Endothelial cell of umbilical vein (primary cell): ENCODE data around the gene PACRGL. TPM values are rescaled to one million over a fixed set of nuclear protein-coding genes. Genes with fewer than 3 reads are reported as not detected.

Experiments
- BruUV-seq: library from RNA; stranded (reverse); fragments of 400-500 nt; replicated peaks from 2 replicates; lab custom pipeline; 2021; lab: Mats Ljungman, UMichigan
- CTCF ChIA-PET: fragments of 300-600, 350-600 bp; sonication (Branson Sonifier 250); formaldehyde crosslinking; loops from one replicate; lab custom pipeline; 2021; ENCODE audit warnings: antibody characterized with exemption, inconsistent platforms; lab: Charles Lee
- POLR2A ChIA-PET: fragments of 300-600, 350-600 bp; sonication (Branson Sonifier 250); formaldehyde crosslinking; loops from one replicate; lab custom pipeline; 2021; ENCODE audit warnings: antibody characterized with exemption, inconsistent platforms; lab: Charles Lee
- DNase-seq: peaks from one replicate; pipeline ENCODE4 v3.0.0-alpha.2; 2011; ENCODE audit warnings: low read depth, low spot score
- FAIRE-seq: peaks from 2 replicates; lab custom pipeline; 2011; peaks lifted over from hg19 to GRCh38; lab: Jason Lieb, UNC
- H2AFZ ChIP-seq: 2 replicates; pipeline ENCODE4 v1.6.0; 2012; ENCODE audit warnings: low read depth, low read length, control low read depth, inconsistent platforms
- H3K27ac ChIP-seq: 2 replicates; pipeline ENCODE4 v1.5.1; 2011; ENCODE audit warnings: low read depth, mild to moderate bottlenecking, control low read depth, low read length, moderate library complexity; ENCODE audit not compliant: insufficient read depth
- H3K27me3 ChIP-seq, 2 experiments: 2 replicates each; pipeline versions ENCODE4 v1.6.0 to v1.6.1; 2011; ENCODE audit warnings: low read length in 2 of 2, mixed read lengths in 1 of 2; ENCODE audit not compliant: control insufficient read depth in 2 of 2, insufficient read depth in 2 of 2
- H3K36me3 ChIP-seq, 2 experiments: 2 replicates in 1 of 2; 3 replicates in 1 of 2; pipeline ENCODE4 v1.5.1; 2011; ENCODE audit warnings: low read length in 2 of 2, mild to moderate bottlenecking in 1 of 2, moderate library complexity in 1 of 2; ENCODE audit not compliant: control insufficient read depth in 2 of 2, insufficient read depth in 2 of 2; ENCODE audit errors: extremely low read depth in 1 of 2
- H3K4me1 ChIP-seq: 3 replicates; pipeline ENCODE4 v1.5.1; 2011; ENCODE audit warnings: mild to moderate bottlenecking, low read length; ENCODE audit not compliant: control insufficient read depth, insufficient read depth; ENCODE audit errors: extremely low read depth
- H3K4me2 ChIP-seq: 2 replicates; pipeline ENCODE4 v1.6.1; 2011; ENCODE audit warnings: low read length, control low read depth, mixed read lengths; ENCODE audit not compliant: insufficient read depth
- H3K4me3 ChIP-seq, 3 experiments: fragments of 200-600 bp in 1 of 3; sonication (generic), shearing (Covaris generic) in 1 of 3; replicated peaks in 1 of 3; 2 replicates each; pipeline ENCODE4 v1.5.1; 2011 to 2016; ENCODE audit warnings: control low read depth in 3 of 3, low read length in 3 of 3, mild to moderate bottlenecking in 2 of 3, inconsistent platforms in 1 of 3, low read depth in 1 of 3, moderate library complexity in 1 of 3; ENCODE audit not compliant: insufficient read depth in 1 of 3
- H3K79me2 ChIP-seq: 2 replicates; pipeline ENCODE4 v1.6.0; 2012; ENCODE audit warnings: low read length, inconsistent platforms; ENCODE audit not compliant: control insufficient read depth, insufficient read depth
- H3K9ac ChIP-seq: replicated peaks from 2 replicates; pipeline ENCODE3; 2011; ENCODE audit warnings: low read length, control low read depth; ENCODE audit not compliant: insufficient read depth; ENCODE audit errors: extremely low read depth
- H3K9me1 ChIP-seq: replicated peaks from 3 replicates; pipeline ENCODE4 v1.6.0; 2011; ENCODE audit warnings: mild to moderate bottlenecking, low read length; ENCODE audit not compliant: control insufficient read depth, insufficient read depth; ENCODE audit errors: extremely low read depth
- H3K9me3 ChIP-seq: replicated peaks from 2 replicates; pipeline ENCODE4 v1.5.1; 2012; ENCODE audit warnings: low read length, inconsistent platforms; ENCODE audit not compliant: control insufficient read depth, insufficient read depth
- H4K20me1 ChIP-seq: replicated peaks from 2 replicates; pipeline ENCODE3; 2011; ENCODE audit warnings: mild to moderate bottlenecking, low read length; ENCODE audit not compliant: control insufficient read depth, insufficient read depth; ENCODE audit errors: extremely low read depth
- EZH2 ChIP-seq: IDR thresholded peaks from 2 replicates; pipeline ENCODE4 v1.6.1; 2012; ENCODE audit warnings: borderline replicate concordance, low read depth, mild to moderate bottlenecking, moderate library complexity, low read length, inconsistent platforms; ENCODE audit not compliant: severe bottlenecking
- FOS ChIP-seq: IDR thresholded peaks from 2 replicates; pipeline ENCODE4 v1.6.1; 2011; ENCODE audit warnings: mild to moderate bottlenecking, low read length, moderate library complexity, borderline replicate concordance; ENCODE audit not compliant: insufficient read depth
- GATA2 ChIP-seq: IDR thresholded peaks from 2 replicates; pipeline ENCODE4 v1.7.0; 2011; ENCODE audit warnings: low read depth, mild to moderate bottlenecking, moderate library complexity, mixed read lengths, low read length; ENCODE audit not compliant: insufficient read length, insufficient read depth
- JUN ChIP-seq: IDR thresholded peaks from 2 replicates; pipeline ENCODE4 v1.6.1; 2011; ENCODE audit warnings: borderline replicate concordance, low read depth; ENCODE audit not compliant: insufficient read length, insufficient read depth
- MYC ChIP-seq: IDR thresholded peaks from one replicate; pipeline ENCODE4 v1.6.1; 2011; ENCODE audit warnings: mild to moderate bottlenecking, low read depth, low read length
- POLR2A ChIP-seq: IDR thresholded peaks from 2 replicates; pipeline ENCODE4 v1.6.1; 2012; ENCODE audit warnings: low read depth, mild to moderate bottlenecking, control low read depth, low read length
- POLR2AphosphoS5 ChIP-seq: IDR thresholded peaks from 2 replicates; pipeline ENCODE4 v1.6.1; 2012; ENCODE audit warnings: low read depth, mild to moderate bottlenecking, control low read depth, low read length, moderate library complexity; ENCODE audit not compliant: insufficient read depth
- dilution Hi-C: fragments of 300-500 bp; cut with MboI; formaldehyde crosslinking; loops from one replicate; pipeline ENCODE4 v1.15.0; 2019; ENCODE audit warnings: low sequenced_read_pairs; ENCODE audit not compliant: extremely low pct_ligation_motif_present
- intact Hi-C: fragments of 100-400 bp; cut with micrococcal nuclease; formaldehyde crosslinking; loops from one replicate; pipeline ENCODE4 v1.10.0; 2022
- polyA plus RNA-seq, 4 experiments: library from polyadenylated mRNA; depleted of rRNA in 3 of 4; stranded (reverse) in 3 of 4; unstranded in 1 of 4; fragments of >200 nt; gene quantifications; 2 replicates each; pipeline versions ENCODE4 v1.2.1 to v1.2.3, GENCODE V29; 2011 to 2012; ENCODE audit warnings: missing spikeins in 1 of 4
- total RNA-seq: library from RNA; stranded (reverse); gene quantifications from 2 replicates; pipeline ENCODE4 v1.2.3, GENCODE V29; 2021
- TF ChIP-seq, protein P1 (sequence below): IDR thresholded peaks from 2 replicates; pipeline ENCODE4 v1.6.1; 2011; ENCODE audit not compliant: insufficient read depth, insufficient read length
- TF ChIP-seq, protein P2 (sequence below), 2 donors: IDR thresholded peaks; 1 replicate in 1 of 2; 2 replicates in 1 of 2; pipeline ENCODE4 v1.5.1; 2011; ENCODE audit warnings: low read length in 2 of 2, mild to moderate bottlenecking in 2 of 2, moderate library complexity in 2 of 2, control low read depth in 1 of 2, inconsistent platforms in 1 of 2, low read depth in 1 of 2; ENCODE audit not compliant: insufficient read depth in 1 of 2; ENCODE audit errors: extremely low read depth in 1 of 2

Gene PACRGL
- total and polyA plus RNA-seq, 2 donors (not counting 3 experiments of a cell fraction or from before 2014, with no cell fraction given): 9.2 to 19.2 TPM

DNA sequence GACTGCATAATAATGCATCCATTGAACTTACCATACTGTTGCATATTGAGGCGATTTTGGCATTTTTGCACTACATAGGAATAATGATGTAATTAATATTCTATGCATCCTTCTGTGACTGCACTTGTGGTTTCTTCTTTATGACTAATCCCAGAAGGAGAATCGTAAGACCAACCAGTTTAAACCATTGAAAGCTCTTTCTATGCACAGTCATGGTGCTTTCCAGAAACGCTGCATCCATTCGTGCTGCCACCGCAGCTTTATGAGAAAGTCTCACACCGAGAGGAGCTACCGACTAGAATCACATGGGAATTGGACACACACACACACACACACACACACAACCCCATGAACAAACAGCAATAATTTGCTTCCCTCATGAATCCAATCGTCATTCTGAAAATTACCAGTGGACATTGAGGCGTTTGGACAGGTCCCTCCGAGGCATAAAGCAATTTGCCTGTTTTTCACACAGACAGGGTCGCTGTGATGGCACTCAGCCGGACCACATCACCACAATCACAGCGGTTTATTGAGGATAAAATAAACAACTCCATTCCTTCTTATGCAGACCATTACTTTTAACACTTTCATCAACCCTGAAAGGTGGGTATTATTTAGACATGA, 64.2 kb downstream of the PACRGL start:
- Histone ChIP-seq H3K27ac (no peak overlapping the region), H3K4me1 (no peaks in the 10 kb centered on the region), H3K9me1 (no peaks in the 10 kb centered on the region), H3K9ac (no peak overlapping the region), H3K4me2 (no peak overlapping the region), H3K4me3 (no peak overlapping the region), H4K20me1 (no peaks in the 10 kb centered on the region), H3K79me2 (no peaks in the 10 kb centered on the region), H3K27me3 (no peaks in the 10 kb centered on the region), H3K36me3 (no peaks in the 10 kb centered on the region), H3K9me3 (no peaks in the 10 kb centered on the region), H2AFZ (no peak overlapping the region)
- no TSS peak for BruUV-seq
- TF ChIP-seq, protein P1, sequence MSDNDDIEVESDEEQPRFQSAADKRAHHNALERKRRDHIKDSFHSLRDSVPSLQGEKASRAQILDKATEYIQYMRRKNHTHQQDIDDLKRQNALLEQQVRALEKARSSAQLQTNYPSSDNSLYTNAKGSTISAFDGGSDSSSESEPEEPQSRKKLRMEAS: no peak
- TF ChIP-seq POLR2AphosphoS5 (no peak), MYC (no peak)
- FAIRE-seq (no peak), DNase-seq (no peak)
- ChIA-PET POLR2A (no interaction called here), CTCF (interaction anchor here (1.7 kb wide), 1 partner anchor 9 kb away, joined by 8 read pairs; no protein-coding TSS in a partner anchor)
- intact Hi-C loops (no loop called here), dilution Hi-C loops (no loop called here)

DNA sequence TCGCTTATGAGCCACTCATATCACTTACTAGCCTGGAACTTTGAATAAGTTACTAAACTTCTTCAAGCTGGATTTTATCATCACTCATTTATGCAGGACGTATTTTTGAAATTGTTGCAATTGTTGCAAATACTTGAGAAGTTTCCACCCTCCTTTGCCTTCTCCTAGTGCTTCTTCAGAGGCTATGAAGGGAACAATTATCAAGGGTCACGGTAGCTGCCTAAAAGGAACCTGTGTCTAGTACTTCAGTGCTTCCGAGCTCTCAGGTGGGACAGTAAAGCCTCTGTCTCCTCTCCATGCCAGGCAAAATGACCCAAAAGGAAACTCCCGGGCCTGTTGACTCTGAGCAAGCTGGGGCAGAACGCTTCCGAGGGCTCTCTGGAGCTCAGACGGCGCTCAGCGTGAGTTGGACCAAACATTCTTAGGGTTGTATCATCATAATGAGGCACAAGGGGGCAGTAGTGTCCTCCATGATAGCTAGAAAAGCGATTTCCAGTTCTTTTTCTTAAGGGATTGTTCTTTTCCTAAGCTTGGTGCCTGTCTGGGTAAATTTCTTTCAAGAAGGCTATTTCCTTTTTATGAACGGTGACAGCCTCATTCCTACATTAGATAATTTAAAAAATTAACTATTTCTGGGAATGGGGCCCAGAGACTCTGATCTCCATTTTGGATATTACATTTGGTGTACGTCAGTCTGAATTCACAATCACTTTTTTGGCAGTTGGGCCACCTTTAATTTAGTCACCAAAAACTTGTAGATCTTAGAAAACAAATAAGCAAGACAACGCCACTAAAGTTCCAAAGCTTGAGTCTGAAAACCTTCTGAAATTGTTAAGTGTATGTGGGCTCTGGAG, 73.1 kb downstream of the PACRGL start:
- FAIRE-seq (peak; percentile 88), DNase-seq (peak; percentile 81)
- Histone ChIP-seq H3K9me1 (no peaks in the 10 kb centered on the region), H3K4me3 (no peak overlapping the region), H3K27me3 (no peaks in the 10 kb centered on the region), H3K27ac (peak overlapping the region; percentile 1), H3K36me3 (no peaks in the 10 kb centered on the region), H3K4me1 (peaks cover 15% of the 10 kb centered on the region), H4K20me1 (no peaks in the 10 kb centered on the region), H3K9me3 (no peaks in the 10 kb centered on the region), H3K4me2 (no peak overlapping the region), H2AFZ (peak overlapping the region; percentile 96), H3K79me2 (no peaks in the 10 kb centered on the region), H3K9ac (peak overlapping the region; percentile 32)
- intact Hi-C loops (loop anchor here (1.0 to 10.0 kb wide), 6 partner anchors 161 to 996 kb away; no protein-coding TSS in a partner anchor), dilution Hi-C loops (no loop called here)
- POLR2A ChIA-PET: no interaction called here
- no peak for TF ChIP-seq POLR2A
- TF ChIP-seq GATA2: no peak
- TF ChIP-seq EZH2: no peak
- TF ChIP-seq POLR2AphosphoS5: no peak
- no peak for TF ChIP-seq FOS
- TF ChIP-seq JUN: no peak
- TF ChIP-seq MYC: no peak
- TF ChIP-seq, protein P2, sequence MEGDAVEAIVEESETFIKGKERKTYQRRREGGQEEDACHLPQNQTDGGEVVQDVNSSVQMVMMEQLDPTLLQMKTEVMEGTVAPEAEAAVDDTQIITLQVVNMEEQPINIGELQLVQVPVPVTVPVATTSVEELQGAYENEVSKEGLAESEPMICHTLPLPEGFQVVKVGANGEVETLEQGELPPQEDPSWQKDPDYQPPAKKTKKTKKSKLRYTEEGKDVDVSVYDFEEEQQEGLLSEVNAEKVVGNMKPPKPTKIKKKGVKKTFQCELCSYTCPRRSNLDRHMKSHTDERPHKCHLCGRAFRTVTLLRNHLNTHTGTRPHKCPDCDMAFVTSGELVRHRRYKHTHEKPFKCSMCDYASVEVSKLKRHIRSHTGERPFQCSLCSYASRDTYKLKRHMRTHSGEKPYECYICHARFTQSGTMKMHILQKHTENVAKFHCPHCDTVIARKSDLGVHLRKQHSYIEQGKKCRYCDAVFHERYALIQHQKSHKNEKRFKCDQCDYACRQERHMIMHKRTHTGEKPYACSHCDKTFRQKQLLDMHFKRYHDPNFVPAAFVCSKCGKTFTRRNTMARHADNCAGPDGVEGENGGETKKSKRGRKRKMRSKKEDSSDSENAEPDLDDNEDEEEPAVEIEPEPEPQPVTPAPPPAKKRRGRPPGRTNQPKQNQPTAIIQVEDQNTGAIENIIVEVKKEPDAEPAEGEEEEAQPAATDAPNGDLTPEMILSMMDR (IDR thresholded peaks at IDR 0.05; ENCODE audit: extremely low read depth in 1 of 2, insufficient read depth in 1 of 2, low read depth in 1 of 2, low read length in 2 of 2): peak; percentile 63 to 72
- CTCF ChIA-PET: interaction anchor here (0.6 to 6.4 kb wide), 82 partner anchors 9 to 995 kb away, joined by 3 to 133 read pairs (median 4); no protein-coding TSS in a partner anchor
- BruUV-seq: no TSS peak
